D721Med (cell line): ENCODE data around the gene SERPINA4.

ENCODE experiments used
- DNase-seq: peaks from one replicate; pipeline ENCODE4 v3.0.0; 2011; ENCODE audit warnings: low spot score; ENCODE audit not compliant: insufficient read length
- FAIRE-seq: peaks from 2 replicates; lab custom pipeline; 2011; peaks lifted over from hg19 to GRCh38; lab: Jason Lieb, UNC
- TF ChIP-seq, protein P1 (sequence below): IDR thresholded peaks from 2 replicates; pipeline ENCODE4 v1.5.1; 2012; ENCODE audit warnings: mild to moderate bottlenecking, control low read depth; ENCODE audit not compliant: insufficient read depth; ENCODE audit errors: missing control alignments

Gene SERPINA4, protein sequence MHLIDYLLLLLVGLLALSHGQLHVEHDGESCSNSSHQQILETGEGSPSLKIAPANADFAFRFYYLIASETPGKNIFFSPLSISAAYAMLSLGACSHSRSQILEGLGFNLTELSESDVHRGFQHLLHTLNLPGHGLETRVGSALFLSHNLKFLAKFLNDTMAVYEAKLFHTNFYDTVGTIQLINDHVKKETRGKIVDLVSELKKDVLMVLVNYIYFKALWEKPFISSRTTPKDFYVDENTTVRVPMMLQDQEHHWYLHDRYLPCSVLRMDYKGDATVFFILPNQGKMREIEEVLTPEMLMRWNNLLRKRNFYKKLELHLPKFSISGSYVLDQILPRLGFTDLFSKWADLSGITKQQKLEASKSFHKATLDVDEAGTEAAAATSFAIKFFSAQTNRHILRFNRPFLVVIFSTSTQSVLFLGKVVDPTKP

DNA sequence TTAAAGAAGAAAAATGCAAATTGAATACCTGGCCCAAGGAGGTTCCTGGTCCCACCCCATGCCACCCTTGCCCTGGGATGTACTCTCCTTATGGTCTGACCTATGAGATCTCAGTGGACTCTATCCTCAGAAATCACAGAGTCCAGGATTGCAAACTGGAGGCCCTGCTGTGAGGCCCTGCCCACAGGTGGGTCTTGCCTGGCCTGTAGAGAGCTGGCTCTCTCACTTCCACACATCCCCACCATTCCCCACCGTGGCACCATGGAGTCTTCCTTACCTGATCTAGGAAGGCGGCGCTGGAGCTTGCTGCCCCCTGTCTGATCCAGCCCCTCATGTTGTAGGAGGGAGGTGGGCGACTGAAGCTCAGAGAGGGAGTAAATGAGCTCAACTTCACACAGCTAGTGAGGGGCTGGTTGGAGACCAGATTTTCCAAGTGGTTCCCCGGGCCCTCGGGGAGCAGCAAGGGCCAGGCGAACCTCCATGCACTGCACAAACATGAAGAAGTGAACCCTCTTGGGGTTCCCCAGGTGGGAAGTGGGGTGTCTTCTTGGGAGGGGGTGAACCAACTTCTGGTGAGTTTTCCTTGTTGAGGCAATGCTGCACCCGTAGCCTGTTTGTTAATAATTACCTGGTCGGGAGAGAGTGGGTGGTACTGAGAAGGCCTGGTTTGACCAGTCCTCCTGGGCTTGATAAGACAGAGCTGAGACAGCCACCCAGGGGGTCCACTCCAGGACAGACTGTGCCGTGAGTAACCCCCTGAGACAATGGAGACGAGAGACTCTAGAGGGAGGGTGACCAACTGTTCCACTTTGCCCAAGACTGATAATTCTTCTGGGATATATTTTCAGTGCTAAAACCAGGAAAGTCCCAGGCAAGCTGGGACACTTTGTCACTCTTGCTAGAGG, at the start of gene SERPINA4:
TSS of gene SERPINA4 (plus strand) at position 692 of the 905 bp plus-strand sequence. CDS start 2,041 bp downstream, outside the sequence.
- no peak for FAIRE-seq
- TF ChIP-seq, protein P1, sequence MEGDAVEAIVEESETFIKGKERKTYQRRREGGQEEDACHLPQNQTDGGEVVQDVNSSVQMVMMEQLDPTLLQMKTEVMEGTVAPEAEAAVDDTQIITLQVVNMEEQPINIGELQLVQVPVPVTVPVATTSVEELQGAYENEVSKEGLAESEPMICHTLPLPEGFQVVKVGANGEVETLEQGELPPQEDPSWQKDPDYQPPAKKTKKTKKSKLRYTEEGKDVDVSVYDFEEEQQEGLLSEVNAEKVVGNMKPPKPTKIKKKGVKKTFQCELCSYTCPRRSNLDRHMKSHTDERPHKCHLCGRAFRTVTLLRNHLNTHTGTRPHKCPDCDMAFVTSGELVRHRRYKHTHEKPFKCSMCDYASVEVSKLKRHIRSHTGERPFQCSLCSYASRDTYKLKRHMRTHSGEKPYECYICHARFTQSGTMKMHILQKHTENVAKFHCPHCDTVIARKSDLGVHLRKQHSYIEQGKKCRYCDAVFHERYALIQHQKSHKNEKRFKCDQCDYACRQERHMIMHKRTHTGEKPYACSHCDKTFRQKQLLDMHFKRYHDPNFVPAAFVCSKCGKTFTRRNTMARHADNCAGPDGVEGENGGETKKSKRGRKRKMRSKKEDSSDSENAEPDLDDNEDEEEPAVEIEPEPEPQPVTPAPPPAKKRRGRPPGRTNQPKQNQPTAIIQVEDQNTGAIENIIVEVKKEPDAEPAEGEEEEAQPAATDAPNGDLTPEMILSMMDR: no peak

DNA sequence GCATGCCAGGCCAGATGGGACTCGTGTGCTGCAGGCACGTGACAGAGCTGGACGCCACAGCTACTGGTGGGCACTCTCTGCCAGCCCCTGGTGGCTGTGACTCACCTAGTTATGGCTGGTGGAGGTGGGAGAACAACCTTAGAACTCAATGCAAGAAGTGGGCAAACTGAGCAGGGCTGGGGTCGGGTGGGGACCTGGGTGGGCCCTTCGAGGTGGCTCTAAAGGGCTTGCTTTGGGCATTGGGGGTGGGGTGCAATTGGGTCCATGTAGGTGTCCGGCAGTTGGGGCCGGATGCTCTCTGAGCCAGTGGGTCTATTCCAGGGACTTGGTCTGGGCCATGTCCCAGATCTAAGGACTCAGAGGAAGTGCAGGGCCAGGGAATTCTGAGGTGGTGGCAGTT, 46.9 kb upstream of the SERPINA4 start:
- TF ChIP-seq, protein P1: no peak
- FAIRE-seq: no peak
- no peak for DNase-seq

More for the DNA sequence above, at the start of gene SERPINA4:
- DNase-seq: no peak

DNA sequence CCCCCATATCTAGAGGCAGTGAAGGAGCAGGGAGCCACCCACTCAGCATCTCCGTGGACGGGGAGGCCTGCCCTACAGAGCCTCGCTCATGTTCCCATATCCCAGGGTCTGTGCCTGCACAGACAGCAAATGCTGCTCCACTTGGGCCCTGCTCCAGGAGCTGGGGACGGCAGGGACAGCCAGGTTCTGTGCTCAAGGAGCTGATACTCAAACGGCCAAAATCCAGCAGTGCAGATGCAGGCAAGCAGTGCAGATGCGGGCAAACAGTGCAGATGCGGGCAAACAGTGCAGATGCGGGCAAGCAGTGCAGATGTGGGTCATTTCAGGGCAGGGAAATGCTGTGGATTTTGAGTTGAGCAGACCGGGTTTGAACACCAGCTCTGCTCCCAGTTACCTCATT, 45.8 kb upstream of the SERPINA4 start:
- DNase-seq: no peak
- no peak for FAIRE-seq
- TF ChIP-seq, protein P1: no peak

DNA sequence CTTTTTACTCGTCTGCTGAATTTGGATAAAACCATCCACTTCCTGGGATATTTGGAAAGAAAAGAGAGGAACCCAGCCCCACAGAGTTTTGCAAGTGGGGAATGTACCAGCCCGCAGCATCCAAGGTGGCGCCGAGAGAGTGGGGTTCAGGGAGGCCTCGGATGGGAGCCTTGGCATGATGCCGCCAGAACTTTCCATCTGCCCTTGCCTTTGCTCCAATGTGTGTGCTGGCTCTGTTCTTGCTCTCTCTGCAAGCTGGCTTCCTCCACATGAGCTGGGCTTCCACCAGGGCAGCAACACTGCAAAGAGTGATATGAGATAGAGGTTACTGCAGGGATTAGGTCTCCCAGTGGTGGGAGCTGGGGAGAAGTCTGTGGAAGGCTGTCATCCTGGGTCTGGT, 45.4 kb upstream of the SERPINA4 start:
- no peak for FAIRE-seq
- TF ChIP-seq, protein P1: no peak
- no peak for DNase-seq

DNA sequence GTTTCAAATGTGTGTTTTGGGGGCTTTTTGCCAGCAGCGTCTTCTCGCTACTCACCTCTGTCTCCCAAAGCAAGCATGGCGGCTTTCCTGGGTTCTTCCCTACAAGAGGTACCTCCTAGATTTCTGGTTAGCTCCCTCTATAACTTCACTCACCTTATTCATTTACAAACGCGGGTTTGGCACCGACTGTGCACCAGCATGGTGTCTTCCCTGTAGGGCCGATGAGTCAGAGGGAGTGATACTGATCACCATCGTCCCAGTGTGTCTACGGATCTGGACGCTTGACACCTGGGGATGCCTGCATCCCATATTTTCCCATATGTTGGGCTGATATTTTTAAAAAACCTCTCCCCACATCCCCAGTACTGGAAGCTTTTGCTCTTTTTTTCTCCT, 44.0 kb upstream of the SERPINA4 start:
- no peak for DNase-seq
- TF ChIP-seq, protein P1: no peak
- FAIRE-seq: no peak

DNA sequence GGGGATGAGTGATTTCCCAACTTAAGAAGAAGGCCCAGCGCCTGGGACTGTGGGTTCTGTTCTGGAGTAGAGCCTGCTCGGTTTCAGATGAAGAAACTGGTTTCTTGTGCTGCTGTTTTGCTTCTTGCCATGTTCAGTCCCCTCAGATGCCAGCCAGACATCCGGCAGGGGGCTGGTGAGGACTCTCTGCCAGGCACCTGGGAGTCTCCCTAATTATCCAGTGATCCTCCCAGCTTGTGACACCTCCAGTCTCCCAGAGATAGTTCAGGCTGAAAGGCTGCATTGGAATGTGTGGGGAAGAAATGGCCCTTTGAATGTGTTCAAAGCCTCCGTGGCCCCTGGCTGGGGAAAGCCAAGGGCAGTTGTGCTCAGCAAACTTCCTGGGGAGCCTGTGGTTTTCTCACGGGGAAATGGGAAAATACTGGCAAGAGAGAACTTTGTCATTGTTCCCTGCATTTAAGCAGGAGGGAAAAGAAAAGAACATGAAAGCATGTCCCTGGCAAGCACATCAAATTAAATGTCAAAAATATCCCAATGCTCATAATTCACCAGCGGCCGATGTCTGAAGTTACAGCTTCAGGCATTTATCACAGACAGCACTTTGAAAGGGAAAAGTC, 43.5 kb upstream of the SERPINA4 start:
- TF ChIP-seq, protein P1: no peak
- DNase-seq (no peak), FAIRE-seq (no peak)
